Inflammatory macrophage treated with lipopolysaccharide for 4 hours (primary cell): ENCODE measurements around the gene MROH9.

Experiments used
- DNase-seq: peaks from one replicate; pipeline ENCODE4 v3.0.0-alpha.2; 2020

The MROH9 gene

DNA sequence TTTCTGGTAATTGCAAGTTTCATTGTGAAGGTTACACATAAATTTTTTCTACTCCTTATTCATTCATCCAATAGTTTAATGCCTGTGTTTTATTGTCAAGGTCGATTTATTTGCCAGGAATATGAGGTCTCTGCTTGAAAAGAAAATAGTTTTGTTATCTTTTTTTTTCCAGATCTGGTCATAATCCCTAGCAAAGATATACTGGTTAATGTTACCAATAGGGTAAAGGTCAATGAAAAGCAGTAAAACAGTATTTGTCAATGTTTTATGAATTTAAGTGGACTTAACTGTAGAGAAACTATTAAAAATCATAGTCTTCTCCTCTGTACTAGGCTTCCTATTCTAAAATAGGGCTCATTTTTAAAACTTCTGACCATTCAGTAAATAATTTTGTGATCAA lies 147.3 kb downstream of the MROH9 start:
- DNase-seq = no peak

DNA sequence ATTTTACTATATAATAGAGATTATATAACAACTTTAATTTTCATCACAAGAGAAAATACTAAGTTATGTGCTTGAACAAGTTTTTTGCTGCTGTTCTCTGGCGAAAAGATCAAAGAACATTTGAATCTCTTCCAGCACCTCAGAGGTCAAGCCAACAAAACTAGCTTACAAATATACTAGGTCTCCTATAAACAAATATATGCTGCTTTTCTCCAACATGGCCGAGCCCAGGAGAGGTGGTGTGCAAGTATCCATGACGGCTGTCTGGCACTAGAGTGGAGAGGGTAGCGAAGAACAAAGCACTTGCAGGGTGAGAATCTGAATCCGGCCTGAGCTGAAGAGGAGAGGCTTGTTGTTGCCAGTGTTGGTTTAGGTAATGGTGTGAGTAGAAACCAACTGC lies 147.9 kb downstream of the MROH9 start:
- no peak for DNase-seq

DNA sequence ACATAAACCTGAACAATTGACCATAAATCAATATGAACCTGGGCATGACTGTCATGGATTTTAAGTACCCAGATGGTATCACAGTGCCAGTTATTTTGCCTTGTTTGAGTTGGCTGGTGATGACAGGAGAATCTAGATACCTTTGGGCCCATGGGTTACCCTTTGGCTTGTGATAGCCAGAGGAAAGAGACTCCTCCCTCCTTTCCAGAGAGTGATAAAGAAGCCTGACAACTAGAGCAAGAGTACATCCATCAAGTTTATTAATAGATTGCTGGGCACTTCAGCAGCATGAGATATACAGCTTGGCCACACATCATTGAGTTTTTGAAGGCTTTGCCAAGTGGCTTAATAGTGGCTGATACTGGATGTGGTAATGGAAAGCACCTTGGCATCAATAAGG lies 148.8 kb downstream of the MROH9 start:
- DNase-seq = no peak

DNA sequence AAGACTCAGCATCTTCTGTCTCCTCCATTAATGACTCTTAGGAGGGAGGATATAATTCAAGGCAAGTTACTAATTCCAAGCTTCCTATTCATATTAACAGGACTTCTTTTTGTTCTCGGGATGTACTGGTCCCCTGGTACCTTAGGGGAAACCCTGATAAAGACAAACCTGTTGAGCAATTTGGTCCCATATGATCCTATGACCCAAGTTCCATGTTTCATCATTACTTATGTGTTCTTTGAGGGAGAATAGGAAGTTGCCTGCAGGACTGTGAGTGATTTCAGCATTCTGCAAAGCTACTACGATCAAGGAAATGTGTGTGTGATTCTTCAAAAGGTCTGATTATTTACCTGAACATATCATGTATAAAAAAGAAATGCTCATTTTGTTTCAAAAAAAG lies 149.5 kb downstream of the MROH9 start:
- no peak for DNase-seq

DNA sequence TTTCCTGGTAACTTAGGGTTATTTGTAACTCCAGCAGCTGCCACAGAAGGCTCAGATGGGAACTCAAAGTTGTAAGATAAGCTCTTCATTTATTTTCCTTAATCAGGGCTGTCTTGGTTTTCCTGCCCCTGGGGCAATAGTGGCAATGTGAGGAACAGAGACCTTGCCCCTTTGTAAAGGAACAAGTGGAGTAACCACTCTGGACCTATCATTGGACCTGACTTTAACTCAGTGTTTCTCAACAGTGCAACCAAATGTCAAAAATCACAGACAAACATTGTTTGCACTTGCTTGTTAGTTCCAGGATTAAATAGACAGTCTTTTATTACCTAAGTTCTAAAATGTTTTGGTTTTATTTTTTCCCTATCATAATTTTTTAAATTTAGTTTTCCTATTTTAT lies 152.6 kb downstream of the MROH9 start:
- no peak for DNase-seq

DNA sequence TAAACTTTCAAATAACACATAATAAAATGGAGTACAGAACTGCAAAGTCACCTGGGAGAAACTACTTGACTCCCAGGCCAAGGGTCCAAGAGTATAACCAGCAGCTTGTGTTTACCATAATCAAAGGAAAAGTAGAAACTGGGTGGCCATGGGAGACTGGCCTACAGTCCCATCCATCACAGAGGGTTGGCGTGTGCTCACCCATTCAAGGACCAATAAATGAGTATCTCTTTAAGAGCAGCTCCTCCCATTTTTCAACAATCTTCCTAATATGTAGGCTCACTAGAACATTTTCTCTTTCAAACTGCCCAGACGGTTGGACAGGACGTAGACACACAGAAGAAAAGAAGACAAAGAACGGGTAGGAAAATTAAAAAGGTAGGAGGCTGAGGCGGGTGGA lies 155.3 kb downstream of the MROH9 start, which contains the start of gene FMO3:
TSS of gene FMO3 (plus strand) at position 302 of the 400 bp plus-strand sequence. CDS start 1,754 bp downstream, outside the sequence.
- DNase-seq = no peak

DNA sequence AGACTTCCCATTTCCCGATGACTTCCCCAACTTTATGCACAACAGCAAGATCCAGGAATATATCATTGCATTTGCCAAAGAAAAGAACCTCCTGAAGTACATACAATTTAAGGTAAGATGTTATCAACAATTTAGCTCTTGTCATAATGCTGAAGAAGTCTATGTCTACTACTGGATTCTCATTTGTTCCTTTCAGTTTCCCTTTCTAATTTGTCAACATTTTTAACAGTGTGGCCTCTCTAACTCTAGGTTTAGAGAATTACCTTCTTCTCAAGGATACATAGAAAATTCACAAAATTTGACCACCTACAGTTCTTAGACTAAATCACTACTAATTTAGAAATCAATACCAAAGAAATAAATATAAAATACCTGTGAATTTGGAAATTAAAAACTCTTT lies 168.5 kb downstream of the MROH9 start:
- no peak for DNase-seq

DNA sequence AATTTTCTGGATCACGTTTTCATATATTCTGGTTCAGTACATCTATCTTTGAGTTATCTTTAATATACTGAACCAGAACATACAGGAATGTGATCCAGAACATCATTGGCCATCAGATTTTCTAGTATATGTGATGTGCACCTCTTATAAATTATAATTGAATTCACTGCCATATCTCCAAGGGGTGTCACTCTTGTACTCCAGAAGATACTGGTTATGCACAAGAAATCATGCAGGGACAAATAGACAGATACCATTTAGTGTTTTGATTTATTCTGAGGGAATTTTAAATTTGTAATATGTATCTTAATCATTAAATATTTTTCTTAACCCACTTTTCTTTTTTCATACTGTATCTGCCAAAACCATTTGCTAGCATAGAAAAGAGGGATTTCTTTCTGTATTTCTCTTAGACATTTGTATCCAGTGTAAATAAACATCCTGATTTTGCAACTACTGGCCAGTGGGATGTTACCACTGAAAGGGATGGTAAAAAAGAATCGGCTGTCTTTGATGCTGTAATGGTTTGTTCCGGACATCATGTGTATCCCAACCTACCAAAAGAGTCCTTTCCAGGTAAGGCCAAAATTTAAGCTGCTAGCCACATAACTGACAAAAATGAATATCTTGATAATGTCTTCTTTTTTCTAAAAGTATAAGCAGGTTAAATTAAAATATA lies 172.1 kb downstream of the MROH9 start:
- no peak for DNase-seq

DNA sequence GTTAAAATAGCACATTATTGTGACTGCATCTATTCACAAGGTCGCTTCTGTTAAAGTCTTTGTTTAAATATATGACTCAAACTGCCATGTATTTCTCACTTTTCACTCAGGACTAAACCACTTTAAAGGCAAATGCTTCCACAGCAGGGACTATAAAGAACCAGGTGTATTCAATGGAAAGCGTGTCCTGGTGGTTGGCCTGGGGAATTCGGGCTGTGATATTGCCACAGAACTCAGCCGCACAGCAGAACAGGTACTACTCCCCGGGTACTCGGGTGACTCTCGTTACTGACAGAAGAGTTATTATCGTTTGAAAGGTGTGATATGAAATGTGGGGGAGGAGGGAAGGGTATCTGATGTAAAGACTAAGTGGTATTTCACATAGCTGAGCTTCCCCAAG lies 172.6 kb downstream of the MROH9 start:
- no peak for DNase-seq

DNA sequence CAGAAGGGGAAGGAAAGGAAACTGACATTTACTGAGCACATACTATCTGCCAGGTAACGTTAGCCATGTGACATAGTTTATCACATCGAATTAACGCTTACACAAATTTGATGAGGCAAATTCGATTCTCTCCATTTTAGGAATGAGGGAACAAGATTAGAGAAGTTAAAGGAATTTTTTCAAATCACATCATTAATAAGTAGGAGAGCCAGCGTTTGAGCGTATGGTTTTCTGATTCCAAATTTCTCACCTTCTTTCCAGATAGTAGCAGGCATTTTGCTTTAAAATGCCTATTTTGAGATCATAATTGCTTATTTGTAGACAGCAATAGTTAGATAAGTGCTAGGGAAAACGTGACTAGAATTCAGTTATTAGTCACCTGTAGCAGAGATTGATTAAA lies 174.6 kb downstream of the MROH9 start:
- DNase-seq = no peak

DNA sequence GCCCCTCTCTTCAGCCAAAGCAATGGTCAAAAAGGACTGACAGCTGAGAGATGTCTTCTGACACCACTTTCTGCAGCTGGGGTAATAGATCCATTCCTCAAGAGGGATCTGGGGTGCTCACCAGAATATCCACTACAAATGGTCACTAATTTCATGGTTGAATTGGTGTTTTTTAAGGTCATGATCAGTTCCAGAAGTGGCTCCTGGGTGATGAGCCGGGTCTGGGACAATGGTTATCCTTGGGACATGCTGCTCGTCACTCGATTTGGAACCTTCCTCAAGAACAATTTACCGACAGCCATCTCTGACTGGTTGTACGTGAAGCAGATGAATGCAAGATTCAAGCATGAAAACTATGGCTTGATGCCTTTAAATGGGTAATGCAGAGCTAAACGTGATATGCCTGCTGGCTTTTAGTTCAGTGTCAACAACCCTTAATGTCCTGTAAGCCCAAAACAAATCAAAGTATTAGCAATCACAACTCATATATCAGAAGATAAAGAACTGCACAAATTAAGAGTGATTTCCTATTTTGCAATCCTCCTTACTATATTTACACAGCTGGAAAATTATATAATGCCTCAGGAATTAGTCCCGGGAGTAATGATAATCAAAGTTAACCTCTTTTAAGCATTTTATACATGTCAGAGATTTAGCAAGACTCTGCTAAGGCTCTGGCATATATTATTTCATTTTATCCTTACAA lies 175.4 kb downstream of the MROH9 start:
- DNase-seq = no peak

DNA sequence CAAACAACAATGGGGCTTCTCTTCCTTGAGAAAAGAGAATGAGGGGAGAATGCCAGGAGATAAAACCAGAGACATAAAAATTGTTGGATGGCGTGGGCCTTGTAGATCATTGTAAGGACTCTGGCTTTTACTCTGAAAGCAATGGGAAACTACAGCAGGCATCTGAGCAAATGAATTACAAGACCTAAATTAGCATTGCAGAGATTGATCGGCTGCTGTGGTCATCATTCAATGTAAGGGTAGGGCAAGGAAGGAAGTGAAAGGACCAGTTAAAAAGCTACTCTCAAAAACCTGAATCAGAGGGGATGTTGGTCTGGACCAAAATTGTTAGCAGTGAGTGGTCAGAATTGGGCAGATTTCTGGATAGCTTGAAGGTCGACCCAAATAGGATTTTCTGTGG lies 176.8 kb downstream of the MROH9 start:
- no peak for DNase-seq

DNA sequence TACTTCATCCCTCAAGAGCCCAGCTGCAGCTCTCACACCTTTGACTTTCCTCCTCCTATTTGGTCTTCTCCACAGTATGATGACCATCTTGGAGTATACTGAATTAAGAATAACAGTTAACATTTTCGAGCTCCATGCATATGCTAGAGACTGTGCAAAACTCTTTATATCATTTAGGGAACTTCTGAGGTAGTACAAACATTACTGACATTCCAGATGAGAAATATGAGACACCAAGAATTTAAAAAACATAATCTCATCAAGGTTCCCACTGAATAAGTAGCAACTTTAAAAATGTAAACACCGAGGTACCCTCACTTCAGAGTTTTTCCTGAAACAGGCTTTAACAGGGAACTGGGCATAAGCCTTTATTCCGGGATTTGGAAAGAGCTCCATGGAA lies 178.0 kb downstream of the MROH9 start:
- DNase-seq = no peak
